GM12865 (cell line): ENCODE results near the gene HIPK2.
A peak's percentile ranks its signal among the peaks of the same experiment; 100 is the strongest.

Experiments
- DNase-seq: peaks from one replicate; pipeline ENCODE4 v3.0.0; 2010; ENCODE audit warnings: low read depth
- H3K4me3 ChIP-seq: 2 replicates; pipeline ENCODE4 v1.5.1; 2011; ENCODE audit warnings: mild to moderate bottlenecking, low read depth, low read length, control low read depth
- TF ChIP-seq, protein P1 (sequence below): IDR thresholded peaks from 2 replicates; pipeline ENCODE4 v1.5.1; 2011; ENCODE audit warnings: low read length, control low read depth, low read depth, inconsistent platforms; ENCODE audit not compliant: insufficient read depth; ENCODE audit errors: missing control alignments

Gene HIPK2

DNA sequence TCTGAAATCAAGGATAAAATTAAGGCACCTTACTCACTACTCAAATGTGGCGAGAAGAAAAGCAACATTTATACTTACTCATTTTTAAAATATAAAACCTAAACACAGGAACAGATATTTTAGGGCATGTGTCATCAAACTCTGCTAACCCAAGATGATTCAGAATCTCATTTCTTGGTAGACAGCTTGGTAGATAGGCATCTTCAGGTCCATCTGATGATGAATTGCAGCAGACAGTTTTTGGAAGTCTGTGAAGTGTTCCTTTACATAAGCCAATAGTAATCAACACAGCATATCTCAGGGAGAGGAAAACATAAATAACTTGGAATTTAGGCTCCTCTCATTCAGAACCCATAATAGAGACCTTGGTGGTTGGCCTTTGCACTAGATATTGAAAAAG, 3.4 kb downstream of the HIPK2 start:
- DNase-seq = no peak
- peak overlapping the region; percentile 96 for H3K4me3 ChIP-seq

DNA sequence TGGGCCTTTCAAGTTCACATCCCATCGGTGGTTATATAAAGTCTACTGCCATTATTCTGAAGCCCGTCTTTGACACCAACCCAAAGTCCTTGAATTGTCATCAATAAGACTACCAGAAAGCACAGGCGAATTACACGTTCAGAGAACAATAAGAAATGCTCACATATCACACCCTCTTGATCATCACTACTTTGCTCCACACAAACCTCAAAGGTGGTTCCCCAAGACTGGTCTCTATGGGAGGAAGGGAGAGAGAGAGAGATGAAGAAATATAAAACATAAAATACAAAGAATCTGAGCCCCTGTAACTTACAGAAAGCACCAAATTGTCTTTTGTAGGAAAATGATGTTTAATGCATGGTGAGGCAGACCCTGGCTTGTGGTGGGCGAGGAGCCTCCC, 4.4 kb downstream of the HIPK2 start:
- TF ChIP-seq, protein P1, sequence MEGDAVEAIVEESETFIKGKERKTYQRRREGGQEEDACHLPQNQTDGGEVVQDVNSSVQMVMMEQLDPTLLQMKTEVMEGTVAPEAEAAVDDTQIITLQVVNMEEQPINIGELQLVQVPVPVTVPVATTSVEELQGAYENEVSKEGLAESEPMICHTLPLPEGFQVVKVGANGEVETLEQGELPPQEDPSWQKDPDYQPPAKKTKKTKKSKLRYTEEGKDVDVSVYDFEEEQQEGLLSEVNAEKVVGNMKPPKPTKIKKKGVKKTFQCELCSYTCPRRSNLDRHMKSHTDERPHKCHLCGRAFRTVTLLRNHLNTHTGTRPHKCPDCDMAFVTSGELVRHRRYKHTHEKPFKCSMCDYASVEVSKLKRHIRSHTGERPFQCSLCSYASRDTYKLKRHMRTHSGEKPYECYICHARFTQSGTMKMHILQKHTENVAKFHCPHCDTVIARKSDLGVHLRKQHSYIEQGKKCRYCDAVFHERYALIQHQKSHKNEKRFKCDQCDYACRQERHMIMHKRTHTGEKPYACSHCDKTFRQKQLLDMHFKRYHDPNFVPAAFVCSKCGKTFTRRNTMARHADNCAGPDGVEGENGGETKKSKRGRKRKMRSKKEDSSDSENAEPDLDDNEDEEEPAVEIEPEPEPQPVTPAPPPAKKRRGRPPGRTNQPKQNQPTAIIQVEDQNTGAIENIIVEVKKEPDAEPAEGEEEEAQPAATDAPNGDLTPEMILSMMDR = no peak
- peak overlapping the region; percentile 22 for H3K4me3 ChIP-seq
- DNase-seq = no peak

More for the DNA sequence above, 3.4 kb downstream of the HIPK2 start:
- TF ChIP-seq, protein P1 = no peak

DNA sequence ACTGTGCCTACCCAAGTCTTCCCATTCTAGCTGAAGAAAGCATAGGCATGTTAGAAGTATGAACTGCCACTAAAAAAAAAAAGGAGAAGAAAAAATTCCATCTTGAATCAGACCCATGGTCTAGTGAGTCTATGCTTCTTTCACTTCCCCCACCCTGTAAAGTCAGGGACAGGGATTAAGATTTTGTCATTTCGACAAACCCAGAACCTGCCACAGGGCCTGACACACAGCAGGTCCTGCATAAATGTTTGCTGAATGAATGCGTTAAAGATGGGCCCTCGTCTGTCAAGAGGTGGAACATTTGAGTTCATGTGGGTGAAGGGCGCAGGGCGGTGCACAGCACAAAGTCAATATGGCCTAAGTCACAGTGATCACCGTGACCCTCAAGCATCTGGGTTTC, 4.9 kb downstream of the HIPK2 start:
- no peak overlapping the region for H3K4me3 ChIP-seq

DNA sequence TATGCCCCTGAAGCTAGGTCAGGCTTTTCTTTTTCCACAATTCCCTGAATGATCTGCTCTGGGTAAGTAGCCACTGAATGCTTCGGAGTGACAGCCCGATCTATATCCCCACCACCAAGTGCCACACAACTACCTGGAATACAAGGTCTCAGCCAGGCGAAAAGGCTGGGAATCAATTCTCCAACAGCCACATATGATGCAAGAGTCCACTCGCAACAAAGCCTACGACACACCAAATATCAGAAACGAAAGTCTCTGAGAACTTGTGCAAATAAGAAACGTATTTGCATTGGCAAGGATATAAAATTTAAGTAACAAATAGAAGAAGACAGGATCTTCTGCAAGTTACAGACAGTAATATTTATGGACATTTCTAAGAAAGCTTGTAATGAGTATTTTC, 5.7 kb downstream of the HIPK2 start:
- no peak overlapping the region for H3K4me3 ChIP-seq
- DNase-seq = no peak
- TF ChIP-seq, protein P1 = no peak

More for the DNA sequence above, 4.9 kb downstream of the HIPK2 start:
- TF ChIP-seq, protein P1 = no peak
- no peak for DNase-seq

DNA sequence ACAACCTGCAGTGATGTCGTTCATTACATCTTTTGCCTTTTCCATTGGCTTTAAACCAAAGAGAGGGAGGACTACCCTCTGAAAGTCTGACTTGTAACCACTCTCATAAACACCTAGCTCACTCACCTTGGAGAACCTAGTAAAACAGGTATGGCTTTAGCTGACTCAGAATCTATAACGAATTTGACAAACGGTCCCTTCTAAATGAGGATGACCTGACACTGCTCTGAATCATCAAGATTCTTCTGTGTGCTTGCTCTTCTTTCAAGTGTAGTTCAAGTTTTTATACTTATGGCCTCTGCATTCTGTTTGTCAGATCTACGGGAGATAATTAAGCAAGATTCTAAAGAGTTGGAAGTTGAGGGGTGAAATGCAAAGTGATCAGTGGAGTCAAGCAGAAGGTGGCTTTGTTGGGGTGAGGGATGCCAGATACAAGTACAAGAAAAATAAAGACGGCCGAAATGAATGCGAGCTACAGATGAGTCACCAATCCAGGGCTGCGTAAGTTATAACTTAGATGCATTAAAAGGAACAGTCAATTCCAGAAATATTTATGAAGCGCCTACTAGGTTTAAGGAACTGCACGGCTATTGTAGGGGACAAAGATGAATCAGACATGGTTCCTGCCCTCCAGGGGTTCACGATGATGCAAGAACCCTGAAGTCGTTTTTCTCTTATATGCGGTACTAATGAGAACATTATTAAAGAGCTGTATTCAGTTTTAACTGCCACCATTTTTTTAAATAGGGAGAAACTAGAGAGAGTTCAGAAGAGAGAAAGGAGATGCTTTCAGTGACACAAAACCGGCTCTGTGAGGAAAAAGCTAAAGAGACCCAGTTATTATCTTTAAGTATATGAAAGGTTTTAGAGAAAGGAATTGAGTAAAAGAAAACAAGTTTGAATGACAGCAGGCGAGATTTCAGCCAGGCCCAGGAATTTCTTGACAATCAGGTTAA, 6.5 kb downstream of the HIPK2 start:
- TF ChIP-seq, protein P1 = no peak
- H3K4me3 ChIP-seq = no peak overlapping the region
- peak; percentile 37 for DNase-seq

DNA sequence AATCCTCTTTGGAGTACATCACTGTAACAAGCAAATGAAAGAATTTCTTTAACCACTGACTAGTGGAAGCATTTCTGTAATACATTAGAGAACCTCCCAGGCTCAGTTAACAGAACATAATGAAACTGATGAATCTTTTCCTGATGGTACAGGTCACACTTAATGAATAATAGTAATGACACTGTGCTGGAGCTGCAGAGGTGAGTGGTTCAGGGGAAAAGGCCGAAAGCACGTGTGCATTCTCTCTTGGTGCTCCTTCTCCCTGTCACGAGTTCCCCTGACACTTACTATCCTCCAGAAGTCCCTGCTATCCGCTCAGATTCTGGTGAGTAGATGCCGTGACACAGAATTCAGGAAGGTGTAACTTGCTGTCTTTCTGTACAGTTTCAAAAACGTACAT, 8.0 kb downstream of the HIPK2 start:
- no peak overlapping the region for H3K4me3 ChIP-seq
- TF ChIP-seq, protein P1 = no peak

More for the DNA sequence above, 8.0 kb downstream of the HIPK2 start:
- no peak for DNase-seq
